HUES6 (cell line): ENCODE data around the gene HSD17B14.
A peak's percentile ranks its signal among the peaks of the same experiment; 100 is the strongest.
"Not testable (repeated sequence)": the region's sequence is repeated elsewhere in the genome, so short reads cannot be mapped to it uniquely, and the experiment has no call there.

Experiments
- H3K27ac ChIP-seq: 2 replicates; pipeline ENCODE4 v1.7.0; 2013; ENCODE audit warnings: low read depth, mild to moderate bottlenecking, low read length, inconsistent platforms
- H3K27me3 ChIP-seq: 2 replicates; pipeline ENCODE4 v1.6.1; 2013; ENCODE audit warnings: low read length; ENCODE audit not compliant: control insufficient read depth, insufficient read depth
- H3K36me3 ChIP-seq: 2 replicates; pipeline ENCODE4 v1.6.1; 2013; ENCODE audit warnings: low read length; ENCODE audit not compliant: control insufficient read depth, insufficient read depth
- H3K4me1 ChIP-seq: 2 replicates; pipeline ENCODE4 v1.6.1; 2013; ENCODE audit warnings: low read length; ENCODE audit not compliant: control insufficient read depth, insufficient read depth
- H3K4me3 ChIP-seq: 2 replicates; pipeline ENCODE4 v1.5.1; 2013; ENCODE audit warnings: low read depth, low read length
- H3K9ac ChIP-seq: one replicate; pipeline ENCODE4 v1.6.1; 2013; ENCODE audit warnings: mild to moderate bottlenecking, low read length
- H3K9me3 ChIP-seq: 2 replicates; pipeline ENCODE4 v1.6.1; 2013; ENCODE audit warnings: low read depth, low read length; ENCODE audit not compliant: control insufficient read depth, insufficient read depth

HSD17B14 gene

DNA sequence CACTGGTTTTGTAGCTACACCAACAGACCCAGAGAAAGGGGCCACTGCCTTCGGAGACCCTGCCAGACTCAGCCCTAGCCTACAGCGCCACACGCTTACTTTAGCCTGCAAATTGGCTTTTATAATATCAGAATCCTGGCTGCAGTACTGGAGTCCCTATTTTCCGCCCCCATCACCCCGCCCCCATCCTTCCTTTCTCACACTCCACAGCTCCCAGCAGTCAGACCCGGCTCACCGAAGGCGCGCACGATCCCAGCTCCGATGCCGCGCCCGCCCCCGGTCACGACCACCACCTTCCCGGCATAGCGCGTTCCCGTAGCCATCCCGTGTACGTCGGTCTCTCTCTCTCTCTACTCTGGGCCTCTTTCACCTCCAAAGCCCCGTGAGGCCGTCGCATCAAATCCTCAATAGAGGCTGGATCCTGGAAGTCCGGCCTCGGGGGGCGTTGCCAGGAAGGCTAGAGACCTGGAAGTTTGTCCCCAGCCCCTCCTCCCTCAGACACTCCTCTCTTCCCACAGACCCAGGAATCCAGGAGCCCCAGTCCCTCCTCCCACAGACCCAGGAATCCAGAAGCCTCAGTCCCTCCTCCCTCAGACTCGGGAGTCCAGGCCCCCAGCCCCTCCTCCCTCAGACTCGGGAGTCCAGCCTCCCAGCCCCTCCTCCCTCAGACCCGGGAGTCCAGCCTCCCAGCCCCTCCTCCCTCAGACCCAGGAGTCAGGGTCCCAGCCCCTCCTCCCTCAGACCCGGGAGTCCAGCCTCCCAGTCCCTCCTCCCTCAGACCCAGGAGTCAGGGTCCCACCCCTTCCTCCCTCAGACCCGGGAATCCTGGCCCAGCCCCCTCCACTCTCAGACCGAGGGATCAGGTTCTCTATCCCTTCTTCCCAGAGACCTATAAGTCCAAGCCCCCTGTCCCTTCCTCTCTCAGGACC is at the start of gene HSD17B14:
Gene HSD17B14 (minus strand): TSS at position 403 of the 929 bp plus-strand sequence. CDS start 80 bp downstream, at position 323.
- H3K9ac ChIP-seq: peak within 1 kb of the TSS; percentile 43
- peak within 1 kb of the TSS; percentile 70 for H3K4me3 ChIP-seq
- no peaks in the 10 kb centered on the region for H3K27me3 ChIP-seq
- H3K36me3 ChIP-seq: peaks cover 3% of the 10 kb centered on the region
- no peak within 1 kb of the TSS for H3K27ac ChIP-seq
- no peaks in the 10 kb centered on the region for H3K9me3 ChIP-seq
- peaks cover 3% of the 10 kb centered on the region for H3K4me1 ChIP-seq

DNA sequence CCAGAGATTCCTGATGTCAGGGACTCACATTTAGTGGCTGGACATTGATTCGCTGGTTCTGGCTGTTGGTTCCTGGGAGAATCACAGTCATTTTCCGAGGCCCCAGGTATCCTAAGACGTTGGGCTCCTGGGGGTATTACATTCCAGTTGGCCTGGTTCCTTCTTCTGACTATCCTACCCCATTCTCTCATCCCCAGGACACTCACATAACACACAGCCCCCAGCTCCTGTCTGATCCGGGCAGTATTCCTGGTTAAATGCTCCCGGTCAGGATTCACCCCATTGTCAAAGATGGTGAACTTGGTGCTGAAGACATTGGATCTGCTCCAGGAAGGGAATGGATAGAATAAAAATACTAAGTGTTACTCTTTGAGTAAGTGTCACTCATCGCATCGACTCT is 47.4 kb upstream of the HSD17B14 start:
- Histone ChIP-seq H3K36me3 (no peaks in the 10 kb centered on the region), H3K9ac (no peak overlapping the region), H3K27ac (no peak overlapping the region)

DNA sequence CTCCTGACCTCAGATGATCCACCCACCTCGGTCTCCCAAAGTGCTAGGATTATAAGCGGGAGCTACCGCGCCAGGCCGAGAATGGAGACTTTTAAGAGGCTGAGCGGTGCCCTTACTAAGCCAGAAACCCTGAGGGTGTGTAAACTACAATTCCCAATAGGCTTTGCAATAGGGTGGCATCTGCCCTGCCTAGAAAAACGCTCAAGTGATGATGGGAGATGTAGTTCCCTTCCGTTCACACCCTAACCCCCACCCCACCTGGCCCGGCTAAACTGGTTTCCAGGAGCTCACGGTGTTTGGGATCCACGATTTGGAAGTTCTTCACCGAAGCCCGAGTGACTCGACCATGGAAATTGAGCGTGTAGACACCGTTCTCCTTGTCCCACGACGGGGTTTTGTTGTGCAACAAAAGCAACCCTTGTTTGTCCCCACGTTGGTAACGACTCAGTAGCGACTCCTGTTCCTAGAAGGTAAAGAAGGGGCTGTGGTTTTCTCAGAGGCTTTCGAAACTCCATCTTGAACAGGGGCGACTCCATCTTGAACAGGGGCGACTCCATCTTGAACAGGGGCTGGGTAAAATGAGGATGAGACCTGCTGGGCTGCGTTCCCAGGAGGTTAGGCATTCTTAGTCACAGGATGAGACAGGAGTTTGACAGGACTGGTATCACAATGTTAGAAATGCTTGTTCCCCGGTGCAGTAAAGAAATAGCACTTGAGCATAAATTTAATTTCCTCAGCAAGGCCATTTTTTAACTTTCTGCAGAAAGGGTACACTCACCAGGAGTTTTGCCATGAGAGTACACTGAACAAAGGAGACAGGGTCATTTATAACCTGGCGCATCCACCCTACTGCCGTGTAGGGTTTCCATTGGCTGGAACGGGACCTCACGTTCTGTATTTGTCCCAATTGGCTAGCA is 45.7 kb upstream of the HSD17B14 start:
- Histone ChIP-seq H3K27me3 (no peaks in the 10 kb centered on the region), H3K4me3 (no peak overlapping the region), H3K27ac (no peak overlapping the region), H3K9me3 (no peaks in the 10 kb centered on the region), H3K4me1 (peaks cover 6% of the 10 kb centered on the region), H3K9ac (no peak overlapping the region), H3K36me3 (0 out of 2 replicates have a peak, but pooled peaks cover 4% of the 10 kb centered on the region)

More for the DNA sequence above, 47.4 kb upstream of the HSD17B14 start:
- Histone ChIP-seq H3K4me1 (peaks cover 6% of the 10 kb centered on the region), H3K9me3 (no peaks in the 10 kb centered on the region), H3K27me3 (no peaks in the 10 kb centered on the region), H3K4me3 (no peak overlapping the region)

DNA sequence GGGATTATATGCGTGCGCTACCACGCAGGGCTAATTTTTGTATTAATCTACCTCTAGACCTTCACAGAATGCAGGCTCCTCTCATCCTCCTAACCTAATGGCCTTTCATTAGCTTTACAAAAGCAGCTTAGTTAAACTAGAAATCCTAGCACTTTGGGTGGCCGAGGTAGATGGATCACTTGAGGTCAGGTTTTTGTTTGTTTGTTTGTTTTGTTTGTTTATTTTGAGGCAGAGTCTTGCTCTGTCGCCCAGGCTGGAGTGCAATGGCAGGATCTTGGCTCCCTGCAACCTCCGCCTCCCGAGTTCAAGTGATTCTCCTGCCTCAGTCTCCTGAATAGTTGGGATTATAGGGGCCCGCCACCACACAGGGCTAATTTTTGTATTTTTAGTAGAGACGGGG is 43.4 kb upstream of the HSD17B14 start:
- not testable (repeated sequence) for H3K4me1 ChIP-seq, H3K27ac ChIP-seq, H3K27me3 ChIP-seq, H3K9ac ChIP-seq, H3K4me3 ChIP-seq, H3K9me3 ChIP-seq
- peaks cover 24% of the 10 kb centered on the region for H3K36me3 ChIP-seq

DNA sequence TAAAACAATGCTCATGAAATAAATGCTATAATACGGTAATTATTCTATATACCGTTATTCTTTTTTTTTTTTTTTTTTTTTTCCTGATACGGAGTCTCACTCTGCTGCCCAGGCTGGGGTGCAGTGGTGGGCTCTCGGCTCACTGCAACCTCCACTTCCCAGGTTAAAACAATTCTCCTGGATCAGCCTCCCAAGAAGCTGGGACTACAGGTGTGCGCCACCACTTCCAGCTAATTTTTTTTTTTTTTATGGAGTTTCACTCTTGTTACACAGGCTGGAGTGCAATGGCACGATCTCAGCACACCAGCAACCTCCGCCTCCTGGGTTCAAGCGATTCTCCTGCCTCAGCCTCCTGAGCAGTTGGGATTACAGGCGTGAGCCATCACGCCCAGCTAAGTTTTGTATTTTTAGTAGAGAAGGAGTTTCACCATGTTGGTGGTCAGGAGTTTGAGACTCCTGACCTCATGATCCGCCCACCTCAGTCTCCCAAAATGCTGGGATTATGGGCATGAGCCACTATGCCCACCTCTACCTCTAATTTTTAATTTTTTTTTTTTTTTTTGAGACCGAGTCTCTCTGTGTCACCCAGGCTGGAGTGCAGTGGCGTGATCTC is 42.8 kb upstream of the HSD17B14 start:
- H3K4me1 ChIP-seq: peaks cover 12% of the 10 kb centered on the region
- no peak overlapping the region for H3K4me3 ChIP-seq
- no peaks in the 10 kb centered on the region for H3K9me3 ChIP-seq
- peaks cover 29% of the 10 kb centered on the region for H3K36me3 ChIP-seq
- no peak overlapping the region for H3K9ac ChIP-seq
- H3K27ac ChIP-seq: no peak overlapping the region
- H3K27me3 ChIP-seq: no peaks in the 10 kb centered on the region

DNA sequence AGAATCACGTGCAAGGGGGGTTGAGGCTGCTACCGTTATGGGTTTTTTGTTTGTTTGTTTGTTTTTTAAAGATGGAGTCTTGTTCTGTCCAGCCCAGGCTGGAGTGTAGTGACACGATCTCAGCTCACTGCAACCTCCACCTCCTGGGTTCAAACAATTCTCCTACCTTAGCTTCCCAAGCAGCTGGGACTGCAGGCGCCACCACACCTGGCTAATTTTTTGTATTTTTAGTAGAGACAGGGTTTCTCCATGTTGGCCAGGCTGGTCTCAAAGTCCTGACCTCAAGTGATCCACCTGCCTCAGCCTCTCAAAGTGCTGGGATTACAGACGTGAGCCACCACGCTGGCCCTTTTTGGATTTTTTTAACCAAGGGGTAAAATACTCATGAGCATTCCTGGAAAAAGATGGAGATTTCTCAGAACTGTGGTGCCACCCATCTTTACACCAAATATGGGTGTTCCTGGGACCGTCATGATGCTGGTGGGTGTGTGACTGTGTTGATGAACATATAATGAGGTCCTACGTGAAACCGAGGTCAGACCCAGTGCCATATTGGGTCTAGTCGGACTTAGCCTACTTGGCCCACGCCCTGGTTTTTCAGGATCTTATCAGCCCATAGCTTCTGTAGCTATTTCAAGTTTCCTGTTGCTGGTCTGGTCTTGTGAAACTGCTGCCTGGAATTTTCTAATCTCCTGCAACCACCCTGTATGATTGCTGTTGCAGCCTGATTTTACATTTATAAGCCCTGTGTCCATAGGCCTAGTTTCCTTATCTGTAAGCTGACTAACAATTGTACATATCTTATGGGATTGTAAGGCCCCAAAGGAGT is 42.1 kb upstream of the HSD17B14 start:
- H3K4me3 ChIP-seq: no peak overlapping the region
- no peaks in the 10 kb centered on the region for H3K27me3 ChIP-seq
- H3K9me3 ChIP-seq: no peaks in the 10 kb centered on the region
- peaks cover 37% of the 10 kb centered on the region for H3K36me3 ChIP-seq
- no peak overlapping the region for H3K27ac ChIP-seq
- H3K4me1 ChIP-seq: peaks cover 19% of the 10 kb centered on the region
- no peak overlapping the region for H3K9ac ChIP-seq

DNA sequence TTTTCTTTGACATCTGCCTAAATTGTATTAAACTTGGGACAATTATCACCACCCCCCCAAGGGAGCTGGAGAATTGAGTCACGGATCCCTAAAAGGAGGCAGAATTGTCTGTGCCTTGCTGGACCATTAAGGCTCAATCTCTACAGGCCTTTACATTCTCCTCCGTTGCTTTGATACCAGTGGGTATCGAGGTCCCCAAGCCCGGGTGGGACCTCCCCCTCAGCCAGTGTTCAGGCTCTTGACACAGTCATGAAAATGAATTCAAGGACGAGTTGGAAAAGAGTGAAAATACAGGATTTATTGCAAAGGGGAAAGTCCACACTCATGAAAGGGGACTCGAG is 41.5 kb upstream of the HSD17B14 start:
- Histone ChIP-seq H3K36me3 (peaks cover 40% of the 10 kb centered on the region), H3K27me3 (no peaks in the 10 kb centered on the region), H3K4me1 (peaks cover 21% of the 10 kb centered on the region), H3K9me3 (no peaks in the 10 kb centered on the region), H3K9ac (no peak overlapping the region), H3K27ac (no peak overlapping the region), H3K4me3 (no peak overlapping the region)

DNA sequence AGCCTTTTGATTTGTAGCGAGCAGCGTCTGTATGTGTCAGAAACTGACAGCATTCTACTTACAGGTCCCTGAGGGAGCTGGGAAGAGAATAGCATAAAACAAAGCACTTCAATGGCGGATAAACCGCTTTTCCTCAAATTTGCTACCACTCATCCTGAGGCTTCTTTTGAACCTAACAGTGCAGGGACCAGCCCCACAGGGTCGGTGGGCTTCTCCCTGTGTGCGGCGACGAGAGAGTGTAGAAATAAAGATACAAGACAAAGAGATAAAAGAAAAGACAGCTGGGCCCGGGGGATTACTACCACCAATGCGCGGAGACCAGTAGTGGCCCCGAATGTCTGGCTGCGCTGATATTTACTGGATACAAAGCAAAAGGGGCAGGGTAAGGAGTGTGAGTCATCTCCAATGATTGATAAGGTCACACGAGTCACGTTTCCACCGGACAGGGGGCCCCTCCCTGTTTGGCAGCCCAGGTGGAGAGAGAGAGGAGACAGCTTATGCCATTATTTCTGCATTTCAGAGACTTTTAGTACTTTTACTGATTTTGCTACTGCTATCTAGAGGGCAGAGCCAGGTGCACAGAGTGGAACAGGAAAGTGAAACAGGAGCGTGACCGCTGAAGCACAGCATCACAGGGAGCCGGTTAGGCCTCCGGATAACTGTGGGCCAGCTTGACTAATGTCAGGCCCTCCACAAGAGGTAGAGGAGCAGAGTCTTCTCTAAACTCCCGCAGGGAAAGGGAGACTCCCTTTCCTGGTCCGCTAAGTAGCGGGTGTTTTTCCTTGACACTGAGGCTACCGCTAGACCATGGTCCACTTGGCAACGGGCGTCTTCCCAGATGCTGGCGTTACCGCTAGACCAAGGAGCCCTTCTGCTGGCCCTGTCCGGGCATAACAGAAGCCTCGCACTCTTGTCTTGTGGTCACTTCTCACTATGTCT is 40.0 kb upstream of the HSD17B14 start:
- Histone ChIP-seq H3K36me3 (peaks cover 43% of the 10 kb centered on the region), H3K4me1 (peaks cover 21% of the 10 kb centered on the region)
- not testable (repeated sequence) for H3K27me3 ChIP-seq, H3K4me3 ChIP-seq, H3K9ac ChIP-seq, H3K9me3 ChIP-seq, H3K27ac ChIP-seq

DNA sequence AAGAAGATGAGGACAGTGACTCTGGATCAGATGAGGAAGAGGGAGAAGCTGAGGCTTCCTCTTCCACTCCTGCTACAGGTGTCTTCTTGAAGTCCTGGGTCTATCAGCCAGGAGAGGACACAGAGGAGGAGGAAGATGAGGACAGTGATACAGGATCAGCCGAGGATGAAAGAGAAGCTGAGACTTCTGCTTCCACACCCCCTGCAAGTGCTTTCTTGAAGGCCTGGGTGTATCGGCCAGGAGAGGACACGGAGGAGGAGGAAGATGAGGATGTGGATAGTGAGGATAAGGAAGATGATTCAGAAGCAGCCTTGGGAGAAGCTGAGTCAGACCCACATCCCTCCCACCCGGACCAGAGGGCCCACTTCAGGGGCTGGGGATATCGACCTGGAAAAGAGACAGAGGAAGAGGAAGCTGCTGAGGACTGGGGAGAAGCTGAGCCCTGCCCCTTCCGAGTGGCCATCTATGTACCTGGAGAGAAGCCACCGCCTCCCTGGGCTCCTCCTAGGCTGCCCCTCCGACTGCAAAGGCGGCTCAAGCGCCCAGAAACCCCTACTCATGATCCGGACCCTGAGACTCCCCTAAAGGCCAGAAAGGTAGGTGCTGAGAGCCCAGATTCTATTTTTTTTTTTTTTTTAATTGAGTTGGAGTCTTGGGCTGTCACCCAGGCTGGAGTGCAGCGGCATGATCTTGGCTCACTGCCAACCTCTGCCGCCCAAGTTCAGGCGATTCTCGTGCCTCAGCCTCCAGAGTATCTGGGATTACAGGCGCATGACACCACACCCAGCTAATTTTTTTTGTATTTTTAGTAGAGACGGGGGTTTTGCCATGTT is 38.2 kb upstream of the HSD17B14 start:
- peaks cover 43% of the 10 kb centered on the region for H3K36me3 ChIP-seq
- H3K9ac ChIP-seq: peak overlapping the region; percentile 4
- peak overlapping the region; percentile 89 for H3K4me3 ChIP-seq
- H3K27me3 ChIP-seq: no peaks in the 10 kb centered on the region
- no peaks in the 10 kb centered on the region for H3K9me3 ChIP-seq
- H3K4me1 ChIP-seq: peaks cover 15% of the 10 kb centered on the region; the same call in 1 of the 2 replicates
- H3K27ac ChIP-seq: no peak overlapping the region
